ENCODE measurements around the gene ACSF3. TPM values are rescaled to one million over a fixed set of nuclear protein-coding genes. Genes with fewer than 3 reads are reported as not detected.

ACSF3 gene
- total RNA-seq, 1 donor from 2014 or later: 32.0 TPM

DNA sequence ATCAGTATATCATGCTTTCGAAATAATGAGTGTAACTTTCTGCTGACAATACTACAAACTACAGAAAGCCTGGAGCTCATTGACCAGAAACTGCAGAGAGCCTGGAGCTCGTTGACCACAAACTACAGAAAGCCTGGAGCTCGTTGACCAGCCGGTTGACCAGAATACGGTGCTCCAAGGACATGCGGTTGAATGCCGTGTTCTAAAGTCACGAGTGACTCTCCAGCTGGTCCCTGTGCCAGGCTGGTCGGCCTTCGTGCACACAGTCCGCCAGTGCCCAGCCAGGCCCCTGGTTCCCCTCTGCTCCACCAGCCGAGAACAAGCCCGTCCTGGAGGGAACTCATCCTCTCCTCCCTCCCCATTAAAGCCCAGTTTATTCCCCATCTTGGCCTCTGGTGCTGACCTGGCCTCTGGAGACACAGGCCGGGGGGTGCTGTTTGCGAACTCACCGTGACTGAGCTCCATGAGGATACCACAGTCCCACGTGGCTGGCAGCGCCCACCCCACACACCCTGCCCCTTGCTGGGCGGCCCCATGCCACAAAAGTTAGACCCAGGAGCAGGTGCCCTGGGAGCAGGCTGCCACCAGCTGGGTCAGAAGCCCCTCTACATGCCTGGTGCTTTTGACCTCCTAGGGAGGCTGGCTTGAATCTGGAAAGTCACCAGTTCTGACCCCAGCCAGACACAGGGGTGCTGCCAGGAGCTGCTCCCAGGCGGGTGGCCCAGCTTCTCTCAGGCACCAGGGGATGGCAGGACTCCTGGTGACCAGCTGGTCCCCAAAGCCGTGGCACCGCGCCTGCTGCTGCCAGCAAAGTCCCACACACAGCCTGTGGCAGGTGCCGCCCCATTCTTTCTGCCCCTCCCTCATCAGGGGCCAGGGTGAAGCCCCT, 62.4 kb downstream of the ACSF3 start:
- Histone ChIP-seq H3K4me1 (peaks cover 19% of the 10 kb centered on the region), H3K36me3 (no peaks in the 10 kb centered on the region), H3K27me3 (no peaks in the 10 kb centered on the region), H3K9me3 (no peaks in the 10 kb centered on the region), H3K4me3 (no peak overlapping the region), H3K27ac (peak overlapping the region; percentile 60)
- DNase-seq (no peak), ATAC-seq (no peak)
- TF ChIP-seq, protein P1, sequence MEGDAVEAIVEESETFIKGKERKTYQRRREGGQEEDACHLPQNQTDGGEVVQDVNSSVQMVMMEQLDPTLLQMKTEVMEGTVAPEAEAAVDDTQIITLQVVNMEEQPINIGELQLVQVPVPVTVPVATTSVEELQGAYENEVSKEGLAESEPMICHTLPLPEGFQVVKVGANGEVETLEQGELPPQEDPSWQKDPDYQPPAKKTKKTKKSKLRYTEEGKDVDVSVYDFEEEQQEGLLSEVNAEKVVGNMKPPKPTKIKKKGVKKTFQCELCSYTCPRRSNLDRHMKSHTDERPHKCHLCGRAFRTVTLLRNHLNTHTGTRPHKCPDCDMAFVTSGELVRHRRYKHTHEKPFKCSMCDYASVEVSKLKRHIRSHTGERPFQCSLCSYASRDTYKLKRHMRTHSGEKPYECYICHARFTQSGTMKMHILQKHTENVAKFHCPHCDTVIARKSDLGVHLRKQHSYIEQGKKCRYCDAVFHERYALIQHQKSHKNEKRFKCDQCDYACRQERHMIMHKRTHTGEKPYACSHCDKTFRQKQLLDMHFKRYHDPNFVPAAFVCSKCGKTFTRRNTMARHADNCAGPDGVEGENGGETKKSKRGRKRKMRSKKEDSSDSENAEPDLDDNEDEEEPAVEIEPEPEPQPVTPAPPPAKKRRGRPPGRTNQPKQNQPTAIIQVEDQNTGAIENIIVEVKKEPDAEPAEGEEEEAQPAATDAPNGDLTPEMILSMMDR (IDR thresholded peaks at IDR 0.05): no peak
- intact Hi-C loops (cut with DNase I): no loop called here

DNA sequence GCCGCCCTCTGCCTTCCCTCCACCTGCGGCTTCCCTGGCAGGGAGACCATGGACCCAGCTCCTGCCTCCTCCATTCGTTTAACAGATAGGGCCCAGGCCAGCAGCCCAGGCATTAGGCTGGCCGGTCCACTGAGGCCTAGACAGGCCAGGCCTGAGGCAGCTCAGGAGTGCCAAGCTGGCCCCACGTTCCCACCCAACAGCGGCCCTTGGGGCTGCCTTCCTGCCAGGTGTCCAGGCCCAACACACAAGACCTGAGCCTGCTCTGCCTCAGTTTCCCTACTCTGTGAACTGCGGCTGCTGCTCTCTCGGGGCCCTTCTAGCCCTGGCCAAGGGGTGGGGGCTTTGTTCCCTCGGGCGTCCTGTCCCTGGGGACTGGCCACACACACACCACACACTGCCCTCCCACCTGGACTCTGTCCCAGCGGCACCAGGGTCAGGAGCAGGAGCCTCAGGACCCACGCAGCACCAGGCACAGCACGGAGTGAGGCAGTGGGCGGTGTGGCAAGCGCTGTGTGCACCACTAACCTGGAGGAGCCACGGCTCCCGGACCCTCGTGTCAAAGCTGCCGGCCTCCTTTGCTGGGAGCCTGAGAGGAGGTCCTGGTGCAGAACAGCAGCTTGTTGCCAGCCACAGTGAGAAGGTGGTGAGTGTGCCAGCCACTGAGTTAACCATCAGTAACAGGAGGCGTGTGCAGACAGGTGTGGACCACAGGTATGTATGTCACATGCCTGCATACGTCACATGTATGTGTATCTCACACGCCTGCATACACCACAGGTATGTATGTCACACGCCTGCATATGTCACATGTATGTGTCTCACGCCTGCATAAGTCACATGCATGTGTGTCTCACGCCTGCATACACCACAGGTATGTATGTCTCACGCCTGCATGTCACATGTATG, 63.3 kb downstream of the ACSF3 start:
- Histone ChIP-seq H3K27me3 (peaks cover 6% of the 10 kb centered on the region), H3K4me1 (peaks cover 19% of the 10 kb centered on the region), H3K27ac (no peak overlapping the region), H3K9me3 (no peaks in the 10 kb centered on the region), H3K36me3 (no peaks in the 10 kb centered on the region), H3K4me3 (no peak overlapping the region)
- DNase-seq: no peak
- TF ChIP-seq, protein P1 (IDR thresholded peaks at IDR 0.05): no peak
- intact Hi-C loops (cut with DNase I): no loop called here
- ATAC-seq: no peak

GRCh38 chr16:89157778-89158177, 64.1 kb downstream of the ACSF3 start:
- DNase-seq (no peak), ATAC-seq (no peak)
- Histone ChIP-seq H3K36me3 (no peaks in the 10 kb centered on the region), H3K4me1 (peaks cover 19% of the 10 kb centered on the region), H3K4me3 (no peak overlapping the region), H3K9me3 (no peaks in the 10 kb centered on the region), H3K27ac (no peak overlapping the region), H3K27me3 (peaks cover 6% of the 10 kb centered on the region)
- TF ChIP-seq, protein P1 (IDR thresholded peaks at IDR 0.05): no peak
- intact Hi-C loops (cut with DNase I): no loop called here

GRCh38 chr16:89159066-89159849, 65.6 kb downstream of the ACSF3 start:
- Histone ChIP-seq H3K36me3 (no peaks in the 10 kb centered on the region), H3K27me3 (peaks cover 6% of the 10 kb centered on the region), H3K9me3 (no peaks in the 10 kb centered on the region), H3K4me1 (peaks cover 19% of the 10 kb centered on the region), H3K4me3 (no peak overlapping the region), H3K27ac (no peak overlapping the region)
- DNase-seq: no peak
- TF ChIP-seq, protein P1 (IDR thresholded peaks at IDR 0.05): no peak
- intact Hi-C loops (cut with DNase I): no loop called here
- ATAC-seq: no peak

- DNase-seq (no peak), ATAC-seq (no peak)
- Histone ChIP-seq H3K9me3 (no peaks in the 10 kb centered on the region), H3K4me1 (peaks cover 13% of the 10 kb centered on the region), H3K27ac (no peak overlapping the region), H3K4me3 (no peak overlapping the region), H3K36me3 (no peaks in the 10 kb centered on the region), H3K27me3 (peaks cover 6% of the 10 kb centered on the region)
- TF ChIP-seq, protein P1 (IDR thresholded peaks at IDR 0.05): no peak
- intact Hi-C loops (cut with DNase I): no loop called here
Observed at GRCh38 chr16:89159850-89160354, 66.2 kb downstream of the ACSF3 start.

All from upper lobe of right lung (tissue), 1 donor.